ENCODE results near the gene PAEP. TPM values are rescaled to one million over a fixed set of nuclear protein-coding genes. Genes with fewer than 3 reads are reported as not detected.

PAEP gene
- total RNA-seq, 1 experiment from 2014 or later: not detected

DNA sequence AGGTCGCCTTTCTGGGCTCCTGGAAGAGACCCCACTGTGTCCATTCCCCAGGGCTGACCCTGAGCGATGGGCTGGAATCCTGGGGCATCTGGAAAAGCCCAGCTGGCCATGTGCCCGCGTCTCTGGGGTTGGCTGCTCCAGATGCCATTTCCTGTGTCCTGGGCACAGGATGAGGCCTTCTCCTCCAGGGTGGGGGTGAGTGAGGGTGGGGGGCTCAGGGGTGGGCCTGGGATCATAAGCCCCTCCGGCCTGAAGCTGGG, 30.7 kb downstream of the PAEP start:
- H3K36me3 Mint-ChIP-seq (ENCODE audit: insufficient read depth, unreplicated experiment): no peaks in the 10 kb centered on the region

DNA sequence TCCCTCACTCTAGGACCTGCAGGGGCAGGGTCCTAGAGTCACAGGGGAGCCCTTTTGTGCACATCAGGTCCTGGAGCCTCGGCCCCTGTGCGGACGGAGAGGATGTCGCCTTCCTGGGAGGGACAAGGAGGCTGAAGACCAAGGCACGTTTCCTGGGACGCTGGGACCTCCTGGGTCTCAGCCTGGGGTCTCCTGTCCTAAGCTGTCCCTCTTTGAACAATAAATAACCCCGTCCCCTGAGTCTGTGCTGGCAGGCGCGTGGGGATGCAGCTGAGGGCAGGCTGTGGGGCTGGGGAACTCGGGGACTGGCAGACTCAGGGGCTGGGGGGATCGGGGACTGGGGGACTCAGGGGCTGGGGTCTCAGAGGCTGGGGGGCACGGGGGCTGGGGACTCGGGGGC, 31.1 kb downstream of the PAEP start:
- TF ChIP-seq CTCF (IDR thresholded peaks at IDR 0.05; ENCODE audit: insufficient read depth in 1 of 2, low read depth in 1 of 2, low read length in 1 of 2, severe bottlenecking in 1 of 2, unreplicated experiment in 1 of 2): no peak
- Histone ChIP-seq H3K27me3 (replicated peaks; ENCODE audit: control insufficient read depth, insufficient read depth, low read length) (no peaks in the 10 kb centered on the region), H3K4me3 (ENCODE audit: low read depth, low read length) (no peak overlapping the region), H3K9me3 (no peaks in the 10 kb centered on the region), H3K4me1 (peaks cover 10% of the 10 kb centered on the region), H3K36me3 (ENCODE audit: control insufficient read depth, insufficient read depth, low read length) (no peaks in the 10 kb centered on the region)
- ChIA-PET POLR2A (no interaction called here), CTCF (interaction anchor here (0.7 kb wide), 1 partner anchor 236 kb away, joined by 6 read pairs; no protein-coding TSS in a partner anchor)
- BruUV-seq (replicated peaks): no TSS peak
- Mint-ChIP-seq H3K4me1 (ENCODE audit: low read depth, unreplicated experiment) (peaks cover 10% of the 10 kb centered on the region), H3K27ac (ENCODE audit: unreplicated experiment) (no peak overlapping the region), H3K27me3 (ENCODE audit: insufficient read depth, unreplicated experiment) (no peaks in the 10 kb centered on the region), H3K36me3 (ENCODE audit: insufficient read depth, unreplicated experiment) (no peaks in the 10 kb centered on the region), H3K9me3 (ENCODE audit: unreplicated experiment) (peaks cover 9% of the 10 kb centered on the region), H3K4me3 (ENCODE audit: unreplicated experiment) (no peak overlapping the region)
- DNase-seq: no peak
- intact Hi-C loops (cut with micrococcal nuclease; ENCODE audit: unreplicated experiment): no loop called here

More for the DNA sequence above, 30.7 kb downstream of the PAEP start:
- H3K4me3 Mint-ChIP-seq (ENCODE audit: unreplicated experiment): no peak overlapping the region
- Histone ChIP-seq H3K27me3 (replicated peaks; ENCODE audit: control insufficient read depth, insufficient read depth, low read length) (no peaks in the 10 kb centered on the region), H3K36me3 (ENCODE audit: control insufficient read depth, insufficient read depth, low read length) (no peaks in the 10 kb centered on the region), H3K9me3 (no peaks in the 10 kb centered on the region), H3K4me1 (peaks cover 10% of the 10 kb centered on the region), H3K4me3 (ENCODE audit: low read depth, low read length) (no peak overlapping the region)
- ChIA-PET CTCF (interaction anchor here (0.7 kb wide), 1 partner anchor 236 kb away, joined by 6 read pairs; no protein-coding TSS in a partner anchor), POLR2A (no interaction called here)
- peaks cover 7% of the 10 kb centered on the region for H3K9me3 Mint-ChIP-seq (ENCODE audit: unreplicated experiment)
- BruUV-seq (replicated peaks): no TSS peak
- H3K27ac Mint-ChIP-seq (ENCODE audit: unreplicated experiment): no peak overlapping the region
- H3K4me1 Mint-ChIP-seq (ENCODE audit: low read depth, unreplicated experiment): peaks cover 10% of the 10 kb centered on the region
- no peaks in the 10 kb centered on the region for H3K27me3 Mint-ChIP-seq (ENCODE audit: insufficient read depth, unreplicated experiment)
- intact Hi-C loops (cut with micrococcal nuclease; ENCODE audit: unreplicated experiment): no loop called here
- no peak for TF ChIP-seq CTCF (IDR thresholded peaks at IDR 0.05; ENCODE audit: insufficient read depth in 1 of 2, low read depth in 1 of 2, low read length in 1 of 2, severe bottlenecking in 1 of 2, unreplicated experiment in 1 of 2)
- DNase-seq: no peak

DNA sequence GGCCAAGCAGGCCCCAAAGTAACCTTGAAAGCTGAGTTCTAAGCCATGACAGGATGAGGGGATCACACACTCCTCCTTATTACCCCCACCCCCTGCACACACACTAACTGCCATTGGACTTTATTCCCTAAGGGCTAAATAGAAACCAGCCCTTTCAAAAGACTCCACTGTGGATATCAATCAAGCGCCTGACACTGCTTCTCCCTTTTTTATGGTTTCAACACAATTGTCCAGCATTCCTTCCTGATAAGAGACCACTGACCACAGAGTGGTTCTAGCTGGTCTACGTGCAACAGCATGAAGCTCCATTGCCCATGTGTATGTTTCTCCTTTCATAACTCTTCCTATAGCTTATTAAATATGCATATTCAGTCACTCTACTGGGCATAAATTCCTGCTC, 34.7 kb downstream of the PAEP start:
- TF ChIP-seq CTCF (IDR thresholded peaks at IDR 0.05; ENCODE audit: insufficient read depth in 1 of 2, low read depth in 1 of 2, low read length in 1 of 2, severe bottlenecking in 1 of 2, unreplicated experiment in 1 of 2): no peak
- Mint-ChIP-seq H3K4me3 (ENCODE audit: unreplicated experiment) (no peak overlapping the region), H3K27ac (ENCODE audit: unreplicated experiment) (peak overlapping the region; percentile 63), H3K27me3 (ENCODE audit: insufficient read depth, unreplicated experiment) (no peaks in the 10 kb centered on the region), H3K36me3 (ENCODE audit: insufficient read depth, unreplicated experiment) (no peaks in the 10 kb centered on the region), H3K9me3 (ENCODE audit: unreplicated experiment) (peaks cover 9% of the 10 kb centered on the region), H3K4me1 (ENCODE audit: low read depth, unreplicated experiment) (peaks cover 10% of the 10 kb centered on the region)
- H3K36me3 ChIP-seq (ENCODE audit: control insufficient read depth, insufficient read depth, low read length): no peaks in the 10 kb centered on the region
- H3K27me3 ChIP-seq (replicated peaks; ENCODE audit: control insufficient read depth, insufficient read depth, low read length): no peaks in the 10 kb centered on the region
- ChIA-PET POLR2A (no interaction called here), CTCF (no interaction called here)
- peaks cover 10% of the 10 kb centered on the region for H3K4me1 ChIP-seq
- no peak overlapping the region for H3K4me3 ChIP-seq (ENCODE audit: low read depth, low read length)
- no TSS peak for BruUV-seq (replicated peaks)
- peak; percentile 29 to 55 for DNase-seq
- intact Hi-C loops (cut with micrococcal nuclease; ENCODE audit: unreplicated experiment): no loop called here
- no peaks in the 10 kb centered on the region; the same call in 1 of the 2 replicates for H3K9me3 ChIP-seq

All from Caco-2 (cell line).